B cell (primary cell): ENCODE measurements around the gene USP12. TPM values are rescaled to one million over a fixed set of nuclear protein-coding genes. Genes with fewer than 3 reads are reported as not detected.

Experiments
- ATAC-seq: fragments of 200-7000 bp; cut with Tn5 transposase; one replicate; pipeline ENCODE4 v1.10.0; 2021; ENCODE audit warnings: low read depth, mild to moderate bottlenecking, moderate number of reproducible peaks, moderate library complexity
- CTCF ChIA-PET: fragments of 350-600 bp; sonication (Branson Sonifier 250); formaldehyde crosslinking; loops from one replicate; lab custom pipeline; 2021; ENCODE audit warnings: antibody characterized with exemption, inconsistent platforms; lab: Charles Lee
- POLR2A ChIA-PET: fragments of 350-600 bp; sonication (Branson Sonifier 250); formaldehyde crosslinking; loops from one replicate; lab custom pipeline; 2021; ENCODE audit warnings: antibody characterized with exemption; lab: Charles Lee
- DNase-seq: peaks from one replicate; pipeline ENCODE4 v3.0.0; 2013
- H2AFZ ChIP-seq: 2 replicates; pipeline ENCODE4 v1.6.1; 2012; ENCODE audit warnings: mild to moderate bottlenecking, low read depth, low read length; ENCODE audit not compliant: insufficient read depth, poor library complexity, severe bottlenecking
- H3K27ac ChIP-seq, 2 donors: 1 replicate in 1 of 2; 2 replicates in 1 of 2; pipeline ENCODE4 v1.5.1; 2012 to 2013; ENCODE audit warnings: low read length in 2 of 2, mild to moderate bottlenecking in 2 of 2, moderate library complexity in 1 of 2
- H3K27me3 ChIP-seq, 4 experiments: fragments of 200-600 bp in 1 of 4; sonication (generic) in 1 of 4; replicated peaks in 1 of 4; 1 replicate in 2 of 4; 2 replicates in 2 of 4; pipeline versions ENCODE4 v1.6.1 to v1.7.0; 2013 to 2016; ENCODE audit warnings: low read length in 3 of 4, mild to moderate bottlenecking in 2 of 4, mixed read lengths in 1 of 4, moderate library complexity in 1 of 4; ENCODE audit not compliant: insufficient read depth in 4 of 4, control insufficient read depth in 3 of 4; ENCODE audit errors: control extremely low read depth in 1 of 4
- H3K36me3 ChIP-seq, 2 experiments: replicated peaks in 1 of 2; 1 replicate in 1 of 2; 2 replicates in 1 of 2; pipeline versions ENCODE4 v1.6.1 to v1.7.1; 2013; ENCODE audit warnings: low read length in 1 of 2; ENCODE audit not compliant: insufficient read depth in 2 of 2, control insufficient read depth in 1 of 2; ENCODE audit errors: control extremely low read depth in 1 of 2, extremely low read depth in 1 of 2
- H3K4me1 ChIP-seq, 2 donors: fragments of 200-600 bp in 1 of 2; sonication (generic) in 1 of 2; 1 replicate in 1 of 2; 2 replicates in 1 of 2; pipeline versions ENCODE4 v1.5.1 to v1.6.1; 2013 to 2017; ENCODE audit warnings: low read length in 2 of 2; ENCODE audit not compliant: control insufficient read depth in 2 of 2, insufficient read depth in 2 of 2
- H3K4me2 ChIP-seq: replicated peaks from 2 replicates; pipeline ENCODE3; 2012; ENCODE audit warnings: mild to moderate bottlenecking, low read depth, low read length; ENCODE audit not compliant: poor library complexity, severe bottlenecking
- H3K4me3 ChIP-seq, 5 experiments: fragments of 200-600 bp in 1 of 5; sonication (generic) in 1 of 5; 1 replicate in 3 of 5; 2 replicates in 2 of 5; pipeline versions ENCODE4 v1.5.1 to v1.7.0; 2011 to 2016; ENCODE audit warnings: low read length in 4 of 5, mild to moderate bottlenecking in 4 of 5, low read depth in 2 of 5, control low read depth in 1 of 5, moderate library complexity in 1 of 5; ENCODE audit not compliant: insufficient read depth in 1 of 5; ENCODE audit errors: control extremely low read depth in 1 of 5, extremely low read depth in 1 of 5
- H3K79me2 ChIP-seq: fragments of 200-600 bp; sonication (generic); one replicate; pipeline ENCODE4 v1.6.0; 2016; ENCODE audit warnings: low read length; ENCODE audit not compliant: control insufficient read depth, insufficient read depth
- H3K9ac ChIP-seq: fragments of 200-600 bp; sonication (generic); 2 replicates; pipeline ENCODE4 v1.6.1; 2017; ENCODE audit warnings: mild to moderate bottlenecking, low read length, moderate library complexity
- H3K9me3 ChIP-seq, 3 donors: one replicate each; pipeline versions ENCODE4 v1.6.1 to v1.7.1; 2013; ENCODE audit warnings: low read length in 2 of 3; ENCODE audit not compliant: control insufficient read depth in 2 of 3, insufficient read depth in 1 of 3; ENCODE audit errors: control extremely low read depth in 1 of 3
- H4K20me1 ChIP-seq: 2 replicates; pipeline ENCODE4 v1.6.0; 2012; ENCODE audit warnings: mild to moderate bottlenecking, low read length; ENCODE audit not compliant: insufficient read depth, control insufficient read depth, poor library complexity, severe bottlenecking
- H3K27ac Mint-ChIP-seq: one replicate; pipeline ENCODE4 v1.8.0; 2021; ENCODE audit warnings: mixed read lengths
- H3K27me3 Mint-ChIP-seq: one replicate; pipeline ENCODE4 v1.8.0; 2021; ENCODE audit warnings: mixed read lengths
- H3K4me1 Mint-ChIP-seq: one replicate; pipeline ENCODE4 v1.8.0; 2021; ENCODE audit warnings: mixed read lengths
- H3K4me3 Mint-ChIP-seq: one replicate; pipeline ENCODE4 v1.8.0; 2021; ENCODE audit warnings: mixed read lengths
- H3K9me3 Mint-ChIP-seq: one replicate; pipeline ENCODE4 v1.8.0; 2022; ENCODE audit warnings: mixed read lengths; ENCODE audit not compliant: insufficient read depth
- EZH2 ChIP-seq: IDR thresholded peaks from 2 replicates; pipeline ENCODE4 v1.6.1; 2012; ENCODE audit warnings: borderline replicate concordance, low read depth, mild to moderate bottlenecking, moderate library complexity, low read length; ENCODE audit not compliant: insufficient read depth, poor library complexity, severe bottlenecking
- WGBS: methylation state at CpG from one replicate; pipeline ENCODE4 v1.1.5; 2013; ENCODE audit warnings: missing lambda C conversion rate; ENCODE audit not compliant: insufficient coverage; 5-methylcytosine and 5-hydroxymethylcytosine counted together
- intact Hi-C: fragments of 100-400 bp; cut with micrococcal nuclease; formaldehyde crosslinking; loops from one replicate; pipeline ENCODE4 v1.10.0; 2022
- polyA plus RNA-seq: library from polyadenylated mRNA; depleted of rRNA; stranded (reverse); fragments of >200 nt; gene quantifications from 2 replicates; pipeline ENCODE4 v1.2.3, GENCODE V29; 2012
- total RNA-seq, 2 donors: library from RNA; stranded (reverse); fragments of 120-200 nt in 1 of 2; gene quantifications; 1 replicate in 1 of 2; 2 replicates in 1 of 2; pipeline versions ENCODE4 v1.2.3 to v1.2.4, GENCODE V29; 2013 to 2022
- TF ChIP-seq, protein P1 (sequence below): fragments of 200-600 bp; IDR thresholded peaks from one replicate; pipeline ENCODE4 v1.8.0; 2022; ENCODE audit warnings: antibody characterized with exemption, mild to moderate bottlenecking

The USP12 gene
- total and polyA plus RNA-seq, 2 donors (not counting 1 experiment from before 2014, with no cell fraction given) = 21.7 to 46.3 TPM

DNA sequence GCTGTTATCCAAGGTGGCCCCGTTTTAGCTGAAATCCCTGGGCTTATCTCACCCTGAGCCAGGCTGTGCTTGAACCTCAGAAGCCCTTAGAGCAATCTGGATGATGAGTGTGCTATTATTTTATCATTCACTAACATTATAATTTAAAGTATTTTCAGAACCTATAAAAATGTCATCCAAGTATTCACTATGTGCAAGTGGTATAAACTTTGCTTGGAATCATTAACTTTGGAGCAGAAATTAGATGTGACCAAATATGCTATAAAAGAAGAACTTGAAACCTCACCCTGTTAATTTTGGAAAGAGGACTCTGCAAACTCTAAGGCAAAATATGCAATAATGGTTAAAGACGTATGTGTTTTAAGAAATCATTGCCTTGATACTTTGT lies 147.5 kb downstream of the USP12 start:
- no peak for TF ChIP-seq EZH2
- TF ChIP-seq, protein P1, sequence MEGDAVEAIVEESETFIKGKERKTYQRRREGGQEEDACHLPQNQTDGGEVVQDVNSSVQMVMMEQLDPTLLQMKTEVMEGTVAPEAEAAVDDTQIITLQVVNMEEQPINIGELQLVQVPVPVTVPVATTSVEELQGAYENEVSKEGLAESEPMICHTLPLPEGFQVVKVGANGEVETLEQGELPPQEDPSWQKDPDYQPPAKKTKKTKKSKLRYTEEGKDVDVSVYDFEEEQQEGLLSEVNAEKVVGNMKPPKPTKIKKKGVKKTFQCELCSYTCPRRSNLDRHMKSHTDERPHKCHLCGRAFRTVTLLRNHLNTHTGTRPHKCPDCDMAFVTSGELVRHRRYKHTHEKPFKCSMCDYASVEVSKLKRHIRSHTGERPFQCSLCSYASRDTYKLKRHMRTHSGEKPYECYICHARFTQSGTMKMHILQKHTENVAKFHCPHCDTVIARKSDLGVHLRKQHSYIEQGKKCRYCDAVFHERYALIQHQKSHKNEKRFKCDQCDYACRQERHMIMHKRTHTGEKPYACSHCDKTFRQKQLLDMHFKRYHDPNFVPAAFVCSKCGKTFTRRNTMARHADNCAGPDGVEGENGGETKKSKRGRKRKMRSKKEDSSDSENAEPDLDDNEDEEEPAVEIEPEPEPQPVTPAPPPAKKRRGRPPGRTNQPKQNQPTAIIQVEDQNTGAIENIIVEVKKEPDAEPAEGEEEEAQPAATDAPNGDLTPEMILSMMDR = no peak
- Mint-ChIP-seq H3K4me3 (no peak overlapping the region), H3K9me3 (no peaks in the 10 kb centered on the region), H3K27me3 (peaks cover 3% of the 10 kb centered on the region), H3K4me1 (peaks cover 12% of the 10 kb centered on the region), H3K27ac (no peak overlapping the region)
- H3K4me3 ChIP-seq = no peak overlapping the region
- no peak for ATAC-seq
- no CpG with 5 or more reads among the region's 2 CpGs for WGBS
- H3K27me3 ChIP-seq = no peaks in the 10 kb centered on the region
- H3K4me1 ChIP-seq = peaks cover 0 to 8% of the 10 kb centered on the region in 2 donors
- no peak overlapping the region for H3K27ac ChIP-seq
- H3K4me2 ChIP-seq = no peak overlapping the region
- POLR2A ChIA-PET = no interaction called here
- no peak overlapping the region for H2AFZ ChIP-seq
- no peak for DNase-seq
- no peaks in the 10 kb centered on the region for H3K9me3 ChIP-seq
- CTCF ChIA-PET = interaction anchor here (1.1 kb wide), 1 partner anchor 246 kb away, joined by 3 read pairs; the partner anchor contains the start of gene RASL11A
- H4K20me1 ChIP-seq = no peaks in the 10 kb centered on the region
- no peaks in the 10 kb centered on the region for H3K36me3 ChIP-seq
- H3K79me2 ChIP-seq = no peaks in the 10 kb centered on the region
- no peak overlapping the region for H3K9ac ChIP-seq
- intact Hi-C loops = no loop called here

DNA sequence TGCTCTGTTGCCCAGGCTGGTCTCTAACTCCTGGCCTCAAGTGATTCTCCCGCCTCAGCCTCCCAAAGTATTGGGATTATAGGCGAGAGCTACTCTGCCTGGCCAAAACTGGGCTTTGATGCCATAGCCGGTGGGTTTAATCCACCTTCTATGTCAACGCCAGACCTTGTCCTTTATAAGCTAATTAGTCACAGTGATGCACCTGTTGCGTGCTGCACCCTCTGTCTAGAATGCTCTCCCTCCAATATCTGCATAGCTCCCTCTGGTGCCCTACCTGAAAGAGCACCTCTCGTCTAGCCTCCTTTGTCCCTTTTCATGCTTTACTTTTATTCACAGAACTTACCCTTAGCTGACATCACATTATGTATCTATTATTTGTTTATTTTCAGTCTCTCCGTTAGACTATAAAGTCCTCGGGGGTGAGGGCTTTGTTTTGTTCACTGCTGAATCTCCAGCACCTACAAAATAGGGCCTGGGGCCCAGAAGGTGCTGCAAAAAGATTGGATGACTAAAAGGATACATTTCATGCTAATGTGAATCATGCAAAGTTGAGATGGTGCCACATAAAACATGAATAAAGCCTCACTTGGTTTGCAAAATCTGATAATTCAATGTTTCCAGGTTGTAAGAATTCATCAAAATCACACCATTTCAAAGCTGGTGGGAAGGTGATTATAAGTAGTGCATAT lies 148.1 kb downstream of the USP12 start:
- POLR2A ChIA-PET = no interaction called here
- Histone ChIP-seq H4K20me1 (no peaks in the 10 kb centered on the region), H2AFZ (no peak overlapping the region), H3K27me3 (no peaks in the 10 kb centered on the region), H3K27ac (no peak overlapping the region), H3K9me3 (no peaks in the 10 kb centered on the region), H3K4me2 (no peak overlapping the region), H3K4me1 (peaks cover 0 to 8% of the 10 kb centered on the region in 2 donors), H3K79me2 (no peaks in the 10 kb centered on the region), H3K4me3 (no peak overlapping the region), H3K9ac (no peak overlapping the region), H3K36me3 (no peaks in the 10 kb centered on the region)
- Mint-ChIP-seq H3K4me1 (peaks cover 12% of the 10 kb centered on the region), H3K4me3 (no peak overlapping the region), H3K27ac (no peak overlapping the region), H3K27me3 (peaks cover 3% of the 10 kb centered on the region), H3K9me3 (no peaks in the 10 kb centered on the region)
- CTCF ChIA-PET = interaction anchor here (1.1 to 2.2 kb wide), 2 partner anchors 38 to 247 kb away, joined by 3 to 12 read pairs; partner anchors contain the start of gene RASL11A
- DNase-seq = no peak
- 97% methylated on average over 5 of the region's 8 CpGs for WGBS
- intact Hi-C loops = no loop called here
- no peak for TF ChIP-seq EZH2
- TF ChIP-seq, protein P1 = no peak
- no peak for ATAC-seq
